H9 (cell line): ENCODE results near the gene C2CD4A. TPM values are rescaled to one million over a fixed set of nuclear protein-coding genes. Genes with fewer than 3 reads are reported as not detected.

Experiments used
- DNase-seq: peaks from one replicate; pipeline ENCODE4 v3.0.0-alpha.2; 2017
- H2AFZ ChIP-seq: one replicate; pipeline ENCODE4 v1.6.1; 2013; ENCODE audit warnings: mild to moderate bottlenecking, low read length, control low read depth, moderate library complexity
- H2AK5ac ChIP-seq: 2 replicates; pipeline ENCODE4 v1.6.1; 2013; ENCODE audit warnings: low read length, control low read depth, mixed read lengths; ENCODE audit not compliant: insufficient read length
- H2BK120ac ChIP-seq: one replicate; pipeline ENCODE4 v1.6.1; 2013; ENCODE audit warnings: low read depth, mild to moderate bottlenecking, low read length, control low read depth, inconsistent platforms; ENCODE audit not compliant: poor library complexity, severe bottlenecking
- H2BK12ac ChIP-seq: 2 replicates; pipeline ENCODE4 v1.6.1; 2013; ENCODE audit warnings: low read length, control low read depth, mixed read lengths, low read depth; ENCODE audit not compliant: insufficient read length
- H2BK15ac ChIP-seq: 2 replicates; pipeline ENCODE4 v1.6.1; 2013; ENCODE audit warnings: low read depth, low read length, control low read depth
- H2BK20ac ChIP-seq: one replicate; pipeline ENCODE4 v1.6.1; 2013; ENCODE audit warnings: low read depth, mild to moderate bottlenecking, low read length, control low read depth, inconsistent platforms; ENCODE audit not compliant: poor library complexity, severe bottlenecking
- H2BK5ac ChIP-seq: 2 replicates; pipeline ENCODE4 v1.6.1; 2013; ENCODE audit warnings: low read length, control low read depth, mixed read lengths; ENCODE audit not compliant: insufficient read length
- H3K14ac ChIP-seq: 2 replicates; pipeline ENCODE4 v1.6.1; 2013; ENCODE audit warnings: low read length, control low read depth; ENCODE audit not compliant: insufficient read depth
- H3K18ac ChIP-seq: 2 replicates; pipeline ENCODE4 v1.6.1; 2013; ENCODE audit warnings: low read depth, mild to moderate bottlenecking, mixed read lengths, low read length, control low read depth; ENCODE audit not compliant: insufficient read length
- H3K23ac ChIP-seq: 2 replicates; pipeline ENCODE4 v1.6.1; 2013; ENCODE audit warnings: low read length, control low read depth, mixed read lengths, low read depth; ENCODE audit not compliant: insufficient read length
- H3K23me2 ChIP-seq: 2 replicates; pipeline ENCODE4 v1.6.1; 2013; ENCODE audit warnings: low read depth, mild to moderate bottlenecking, mixed read lengths, low read length, control low read depth; ENCODE audit not compliant: insufficient read length, poor library complexity, severe bottlenecking
- H3K27ac ChIP-seq: 2 replicates; pipeline ENCODE4 v1.5.1; 2013; ENCODE audit warnings: low read length, control low read depth, mixed read lengths, low read depth; ENCODE audit not compliant: insufficient read length
- H3K27me3 ChIP-seq: 2 replicates; pipeline ENCODE4 v1.6.1; 2013; ENCODE audit warnings: low read length, control low read depth, inconsistent platforms; ENCODE audit not compliant: insufficient read depth
- H3K4ac ChIP-seq: 2 replicates; pipeline ENCODE4 v1.6.1; 2013; ENCODE audit warnings: low read depth, mild to moderate bottlenecking, control low read depth, inconsistent platforms, low read length, moderate library complexity
- H3K4me1 ChIP-seq: 2 replicates; pipeline ENCODE4 v1.6.1; 2013; ENCODE audit warnings: low read length, control low read depth, inconsistent platforms; ENCODE audit not compliant: insufficient read depth
- H3K4me2 ChIP-seq: 2 replicates; pipeline ENCODE4 v1.6.1; 2013; ENCODE audit warnings: low read length, control low read depth, mixed read lengths; ENCODE audit not compliant: insufficient read length, insufficient read depth
- H3K56ac ChIP-seq: 2 replicates; pipeline ENCODE4 v1.6.1; 2013; ENCODE audit warnings: low read depth, mild to moderate bottlenecking, mixed read lengths, low read length, control low read depth; ENCODE audit not compliant: insufficient read length
- H3K79me1 ChIP-seq: 2 replicates; pipeline ENCODE4 v1.6.1; 2013; ENCODE audit warnings: low read depth, mild to moderate bottlenecking, moderate library complexity, low read length, control low read depth, inconsistent platforms; ENCODE audit not compliant: insufficient read depth, poor library complexity, severe bottlenecking
- H3K79me2 ChIP-seq: 2 replicates; pipeline ENCODE4 v1.6.1; 2013; ENCODE audit warnings: low read length, control low read depth, inconsistent platforms; ENCODE audit not compliant: insufficient read depth
- H3K9ac ChIP-seq: 2 replicates; pipeline ENCODE4 v1.6.1; 2013; ENCODE audit warnings: low read length, control low read depth, mixed read lengths; ENCODE audit not compliant: insufficient read length; ENCODE audit errors: extremely low read depth
- H3K9me3 ChIP-seq: one replicate; pipeline ENCODE4 v1.6.1; 2013; ENCODE audit warnings: low read depth, low read length, inconsistent platforms; ENCODE audit not compliant: control insufficient read depth
- H3T11ph ChIP-seq: one replicate; pipeline ENCODE4 v1.6.1; 2013; ENCODE audit warnings: mild to moderate bottlenecking, low read length, control low read depth, inconsistent platforms
- H4K20me1 ChIP-seq: one replicate; pipeline ENCODE4 v1.6.1; 2013; ENCODE audit not compliant: control insufficient read depth, insufficient read length, insufficient read depth
- H4K5ac ChIP-seq: 2 replicates; pipeline ENCODE4 v1.6.1; 2013; ENCODE audit warnings: low read depth, mild to moderate bottlenecking, mixed read lengths, low read length, control low read depth; ENCODE audit not compliant: insufficient read length
- H4K8ac ChIP-seq: replicated peaks from 2 replicates; pipeline ENCODE4 v1.6.1; 2013; ENCODE audit warnings: low read length, control low read depth, mixed read lengths, low read depth; ENCODE audit not compliant: insufficient read length
- H4K91ac ChIP-seq: 2 replicates; pipeline ENCODE4 v1.6.1; 2013; ENCODE audit warnings: low read depth, mild to moderate bottlenecking, moderate library complexity, mixed read lengths, low read length, control low read depth; ENCODE audit not compliant: insufficient read length
- H3K27ac Mint-ChIP-seq, 3 experiments: 2 replicates in 2 of 3; 3 replicates in 1 of 3; pipeline ENCODE4 v1.8.0; 2020 to 2021; ENCODE audit warnings: mixed read lengths in 3 of 3, mild to moderate bottlenecking in 1 of 3, moderate library complexity in 1 of 3
- H3K27me3 Mint-ChIP-seq: 2 replicates; pipeline ENCODE4 v1.8.0; 2021; ENCODE audit warnings: low read depth, mild to moderate bottlenecking, moderate library complexity, mixed read lengths
- H3K36me3 Mint-ChIP-seq, 3 experiments: 2 replicates in 2 of 3; 3 replicates in 1 of 3; pipeline ENCODE4 v1.8.0; 2020 to 2021; ENCODE audit warnings: low read depth in 3 of 3, mixed read lengths in 3 of 3; ENCODE audit not compliant: insufficient read depth in 1 of 3
- H3K4me1 Mint-ChIP-seq, 2 experiments: 2 replicates each; pipeline ENCODE4 v1.8.0; 2020; ENCODE audit warnings: mixed read lengths in 2 of 2
- H3K4me3 Mint-ChIP-seq, 2 experiments: 2 replicates in 1 of 2; 3 replicates in 1 of 2; pipeline ENCODE4 v1.8.0; 2020 to 2021; ENCODE audit warnings: mild to moderate bottlenecking in 2 of 2, mixed read lengths in 2 of 2, moderate library complexity in 1 of 2
- H3K9me3 Mint-ChIP-seq, 2 experiments: 2 replicates in 1 of 2; 3 replicates in 1 of 2; pipeline ENCODE4 v1.8.0; 2020; ENCODE audit warnings: mild to moderate bottlenecking in 2 of 2, mixed read lengths in 2 of 2, moderate library complexity in 1 of 2
- CTCF ChIP-seq: fragments of 200-600 bp; sonication (generic); conservative IDR thresholded peaks from 3 replicates; pipeline ENCODE4 v1.8.0; 2021; ENCODE audit warnings: antibody characterized with exemption, mild to moderate bottlenecking
- WGBS: extraction: QIAGEN DNeasy Blood & Tissue Kit; methylation state at CpG from one replicate; pipeline ENCODE4 v1.1.7; 2013; ENCODE audit warnings: missing lambda C conversion rate, low lambda C conversion rate, mixed read lengths; ENCODE audit not compliant: insufficient read length; ENCODE audit errors: extremely low coverage; 5-methylcytosine and 5-hydroxymethylcytosine counted together
- total RNA-seq: library from RNA; stranded (reverse); gene quantifications from 2 replicates; pipeline ENCODE4 v1.2.1, GENCODE V29; 2021

C2CD4A gene
- total RNA-seq, 1 experiment from 2014 or later = not detected

- no peak overlapping the region for H2BK20ac ChIP-seq
Observed at GRCh38 chr15:62026487-62027262, 40.1 kb upstream of the C2CD4A start.

More at GRCh38 chr15:62026487-62027262, 40.1 kb upstream of the C2CD4A start:
- H3K27ac Mint-ChIP-seq = no peak overlapping the region
- no peak overlapping the region for H3K4ac ChIP-seq
- no peak for DNase-seq
- H3K27ac ChIP-seq = no peak overlapping the region
- H3K56ac ChIP-seq = no peak overlapping the region
- no peak overlapping the region for H2AK5ac ChIP-seq
- no peaks in the 10 kb centered on the region for H3K9me3 ChIP-seq
- no CpG with 5 or more reads among the region's 2 CpGs for WGBS
- H4K91ac ChIP-seq = no peak overlapping the region
- no peaks in the 10 kb centered on the region for H3K27me3 ChIP-seq
- no peak overlapping the region for H3K14ac ChIP-seq
- H3K36me3 Mint-ChIP-seq = no peaks in the 10 kb centered on the region
- H3K23me2 ChIP-seq = no peaks in the 10 kb centered on the region
- no peak overlapping the region for H4K5ac ChIP-seq
- H3K27me3 Mint-ChIP-seq = no peaks in the 10 kb centered on the region
- no peaks in the 10 kb centered on the region for H4K20me1 ChIP-seq
- H3K23ac ChIP-seq = no peak overlapping the region
- no peak overlapping the region for H2BK5ac ChIP-seq
- H3K79me1 ChIP-seq = no peaks in the 10 kb centered on the region
- H2BK15ac ChIP-seq = no peak overlapping the region
- no peaks in the 10 kb centered on the region for H3K4me1 ChIP-seq
- H3K4me3 Mint-ChIP-seq = no peak overlapping the region
- no peaks in the 10 kb centered on the region for H3K9me3 Mint-ChIP-seq
- no peaks in the 10 kb centered on the region for H3K4me1 Mint-ChIP-seq
- H3T11ph ChIP-seq = no peak overlapping the region
- no peak overlapping the region for H2BK120ac ChIP-seq
- no peak overlapping the region for H2BK12ac ChIP-seq
- no peak overlapping the region for H3K9ac ChIP-seq
- H3K79me2 ChIP-seq = no peaks in the 10 kb centered on the region
- no peak overlapping the region for H3K4me2 ChIP-seq
- H4K8ac ChIP-seq = no peak overlapping the region
- TF ChIP-seq CTCF = no peak
- H3K18ac ChIP-seq = no peak overlapping the region
- H2AFZ ChIP-seq = no peak overlapping the region
